Stimulated activated CD4-positive, alpha-beta T cell treated with anti-CD3 and anti-CD28 coated beads, Interleukin-1b, Interleukin-23, amount 100 ng/mL, for 4 hours (primary cell): Measurements from ENCODE around the gene MUCL1.
"Not testable (repeated sequence)": the region's sequence is repeated elsewhere in the genome, so short reads cannot be mapped to it uniquely, and the experiment has no call there.

Source experiments
- DNase-seq, 2 donors: peaks; one replicate each; pipeline ENCODE4 v3.0.0-alpha.2; 2020; ENCODE audit warnings: low read depth in 2 of 2

Gene MUCL1, protein sequence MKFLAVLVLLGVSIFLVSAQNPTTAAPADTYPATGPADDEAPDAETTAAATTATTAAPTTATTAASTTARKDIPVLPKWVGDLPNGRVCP

DNA sequence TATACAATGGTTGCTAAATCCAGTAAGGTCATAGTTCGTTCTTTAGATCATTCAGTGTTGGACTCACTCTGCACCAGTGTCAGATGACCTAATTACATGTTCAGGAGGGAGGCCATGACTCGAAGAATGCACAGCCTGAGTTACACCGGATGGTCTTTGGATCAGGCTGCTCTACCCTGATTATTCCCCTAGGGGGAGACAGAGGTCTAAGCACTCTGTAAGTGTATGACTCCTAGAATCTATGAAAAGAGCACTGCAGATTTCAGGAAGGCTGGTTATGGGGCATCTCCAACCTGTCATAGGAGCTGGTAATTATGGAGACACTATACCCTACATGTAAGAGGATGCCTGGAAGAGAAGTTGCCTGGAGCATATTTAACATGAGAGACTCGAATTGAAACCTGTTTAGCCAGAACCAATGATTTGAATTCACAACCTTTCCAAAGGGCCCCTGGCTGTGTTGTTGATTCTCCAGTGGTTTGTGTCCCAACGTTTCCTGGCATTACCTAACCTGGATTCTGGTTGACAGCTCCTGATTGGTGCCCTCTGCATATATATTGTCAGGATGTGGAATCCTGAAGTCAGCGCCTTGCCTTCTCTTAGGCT is at the start of gene MUCL1:
Gene MUCL1 (plus strand): TSS at position 584 of the 606 bp plus-strand sequence. CDS start 67 bp downstream, outside the sequence.
- DNase-seq = peak; percentile 26 to 75

DNA sequence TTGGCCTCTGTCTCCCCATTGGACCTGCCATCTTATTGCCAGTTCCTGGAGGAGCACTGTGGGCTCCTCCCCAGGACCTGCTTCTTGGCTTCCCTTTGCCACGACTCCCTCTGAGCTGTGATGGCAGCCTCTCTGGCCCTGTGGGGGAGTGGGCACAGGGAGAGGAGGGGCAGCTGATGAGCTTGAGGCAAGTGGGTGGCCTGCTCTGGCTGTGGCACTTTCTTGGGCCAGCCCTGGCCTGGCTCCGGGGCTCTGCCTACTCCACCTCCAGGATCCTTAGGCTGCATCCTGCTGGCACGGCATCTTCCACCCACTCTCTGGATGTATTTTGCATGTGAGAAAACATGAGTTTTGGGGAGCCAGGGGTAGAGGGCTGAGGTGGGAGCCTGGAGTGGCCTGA is 32.6 kb upstream of the MUCL1 start:
- DNase-seq = no peak

DNA sequence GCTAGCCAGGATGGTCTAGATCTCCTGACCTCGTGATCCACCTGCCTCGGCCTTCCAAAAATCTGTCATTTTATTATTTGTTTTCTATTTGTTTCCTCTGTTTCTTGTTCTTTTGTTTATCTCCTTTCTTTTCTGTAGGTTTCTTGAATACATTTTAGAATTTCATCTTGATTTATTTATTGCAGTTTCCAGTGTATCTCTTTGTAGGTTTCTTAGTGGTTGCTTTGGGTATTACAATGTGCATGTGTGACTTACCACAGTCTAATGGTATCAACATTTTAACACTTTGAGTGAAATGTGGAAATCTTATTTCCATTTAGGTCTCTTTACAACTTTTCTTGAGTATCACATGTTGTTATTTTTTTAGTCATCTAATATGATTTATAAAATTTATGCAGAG is 29.9 kb upstream of the MUCL1 start:
- DNase-seq = no peak

DNA sequence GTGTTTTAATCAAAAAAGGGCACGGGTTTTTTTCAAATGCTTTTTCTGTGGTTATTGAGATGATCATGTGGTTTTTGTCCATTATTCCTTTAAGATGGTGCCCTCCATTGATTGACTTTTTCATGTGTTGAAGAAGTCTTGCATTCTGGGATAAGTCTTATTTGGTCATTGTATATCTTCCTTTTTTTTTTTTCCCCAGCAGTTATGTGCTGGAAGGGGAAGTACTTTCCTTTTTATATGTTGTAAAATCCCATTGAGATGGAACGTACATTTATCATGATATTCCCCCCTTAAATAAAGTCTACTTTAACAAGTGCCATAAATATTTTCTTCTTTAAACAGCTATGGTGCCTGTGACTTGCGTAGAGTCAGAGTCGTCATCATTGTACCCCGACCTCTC is 24.8 kb upstream of the MUCL1 start:
- DNase-seq = no peak

DNA sequence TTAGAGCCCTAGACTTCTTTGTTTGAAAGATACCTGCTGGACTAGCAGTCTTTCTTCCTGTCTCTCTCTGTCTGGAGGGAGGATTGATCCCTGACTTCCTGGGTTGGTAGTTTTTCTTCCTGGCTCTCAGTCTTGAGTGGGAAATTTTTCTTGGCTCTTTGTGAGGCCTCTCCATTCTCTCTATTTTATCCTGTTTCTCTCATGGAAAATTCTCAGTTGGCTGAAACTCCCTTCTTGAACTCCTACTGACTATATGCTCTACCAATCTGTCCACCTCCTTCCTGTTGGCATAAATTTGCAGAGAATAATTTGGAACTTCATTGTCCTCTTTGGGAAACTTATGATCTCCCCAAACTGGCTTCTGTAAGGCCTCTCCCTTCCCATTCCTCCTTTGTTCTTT is 24.1 kb upstream of the MUCL1 start:
- DNase-seq = no peak

DNA sequence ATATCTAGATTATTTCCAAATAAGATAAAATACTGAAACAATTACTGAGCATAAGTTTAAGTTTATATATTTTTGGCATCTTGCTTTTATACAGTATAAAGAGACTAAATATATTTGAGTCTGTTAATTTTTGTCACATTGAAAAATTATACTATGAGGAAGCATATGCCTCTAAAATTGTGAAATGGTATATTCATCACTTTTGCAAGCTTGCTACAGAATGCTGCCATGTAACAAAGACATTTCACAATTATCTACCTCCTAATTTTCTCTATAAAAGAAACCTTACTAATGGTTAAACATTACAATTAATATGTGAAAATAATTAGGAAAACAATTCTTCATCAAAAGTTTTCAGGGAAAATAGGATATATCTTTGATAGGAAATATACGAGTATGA is 22.7 kb upstream of the MUCL1 start:
- DNase-seq = no peak

DNA sequence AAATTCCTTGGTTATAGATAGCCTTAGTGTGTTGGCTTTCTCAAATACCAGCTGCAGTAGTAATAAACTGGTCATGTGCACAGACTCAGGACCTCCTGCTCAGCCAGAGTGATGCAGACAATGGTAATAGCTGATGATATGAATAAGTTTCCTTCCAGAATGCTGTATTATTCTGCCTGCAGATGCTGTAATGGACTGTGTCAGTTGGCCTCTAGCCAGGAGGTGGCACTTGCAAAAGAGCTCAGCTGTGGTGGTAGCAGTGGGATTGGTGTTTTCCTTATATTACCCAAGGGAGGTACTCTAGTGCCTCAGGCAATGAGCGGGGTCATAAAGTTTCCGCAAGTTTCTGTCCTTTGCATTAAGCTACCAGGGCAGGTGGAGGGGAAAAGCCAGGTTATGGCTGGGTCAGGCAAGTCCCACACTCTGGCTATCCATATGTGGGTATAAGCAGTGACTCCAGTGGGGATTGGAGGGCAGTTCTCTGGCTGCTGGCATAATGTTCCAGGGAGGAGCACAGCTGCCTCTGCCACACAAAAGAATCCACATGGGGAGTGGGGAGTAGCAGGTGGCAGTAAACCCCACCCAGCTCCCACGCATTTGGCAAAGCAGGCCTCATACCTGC is 14.0 kb upstream of the MUCL1 start:
- no peak for DNase-seq

DNA sequence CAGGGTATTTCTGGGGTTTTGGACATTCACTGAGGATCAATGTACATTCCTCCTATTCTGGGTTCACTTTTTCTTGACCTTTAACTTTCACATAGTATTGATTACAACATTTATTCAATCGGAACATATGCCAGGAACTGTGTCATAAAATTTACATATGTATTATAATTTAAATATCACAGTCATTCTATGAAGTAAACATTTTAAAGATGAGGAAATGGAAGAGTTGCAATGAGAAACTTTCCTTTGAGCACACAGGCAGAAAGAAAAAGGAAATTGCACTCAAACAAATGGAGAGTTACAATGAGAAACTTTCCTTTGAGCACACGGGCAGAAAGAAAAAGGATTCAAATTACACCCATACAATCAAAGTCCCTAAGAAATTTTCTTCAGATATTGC is 3.1 kb downstream of the MUCL1 start:
- no peak for DNase-seq

DNA sequence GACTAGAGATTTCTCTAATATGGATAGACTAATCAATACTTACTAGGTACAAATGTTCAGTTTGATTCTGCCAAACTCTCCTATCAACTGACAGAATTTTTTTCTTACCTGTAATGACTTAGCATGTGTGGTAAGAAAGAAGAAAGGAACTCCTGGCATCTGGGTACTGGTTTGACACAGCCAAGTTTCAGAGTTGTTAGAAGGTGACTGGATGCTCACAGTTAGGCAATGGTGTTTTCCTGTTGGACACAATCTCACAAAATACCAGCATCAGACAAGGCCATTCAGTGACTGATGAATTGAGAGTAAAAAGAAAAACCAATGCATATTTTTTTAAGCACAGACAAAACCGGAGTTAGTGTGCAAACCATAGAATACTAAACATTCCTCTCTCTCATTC is 4.2 kb downstream of the MUCL1 start:
- DNase-seq = no peak

DNA sequence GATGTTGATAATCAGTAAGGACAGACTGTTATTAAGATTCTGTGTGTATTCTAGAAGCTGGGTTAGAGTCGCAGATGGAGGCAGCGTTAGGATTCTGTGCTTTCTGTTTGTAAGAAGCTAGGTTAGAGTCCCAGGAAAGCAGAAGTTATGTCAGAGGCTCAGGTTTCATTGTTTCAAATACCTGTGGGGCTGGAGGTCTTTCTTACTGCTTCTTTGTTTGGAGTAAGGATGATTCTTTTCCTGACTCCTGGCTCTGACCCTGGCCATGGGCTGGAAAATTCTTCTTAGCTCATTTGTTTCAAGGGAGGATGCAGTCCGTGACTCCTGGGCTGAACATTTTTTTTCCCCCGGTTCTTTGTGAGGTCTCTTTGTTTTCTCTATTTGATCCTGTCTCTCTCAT is 5.2 kb downstream of the MUCL1 start:
- no peak for DNase-seq

DNA sequence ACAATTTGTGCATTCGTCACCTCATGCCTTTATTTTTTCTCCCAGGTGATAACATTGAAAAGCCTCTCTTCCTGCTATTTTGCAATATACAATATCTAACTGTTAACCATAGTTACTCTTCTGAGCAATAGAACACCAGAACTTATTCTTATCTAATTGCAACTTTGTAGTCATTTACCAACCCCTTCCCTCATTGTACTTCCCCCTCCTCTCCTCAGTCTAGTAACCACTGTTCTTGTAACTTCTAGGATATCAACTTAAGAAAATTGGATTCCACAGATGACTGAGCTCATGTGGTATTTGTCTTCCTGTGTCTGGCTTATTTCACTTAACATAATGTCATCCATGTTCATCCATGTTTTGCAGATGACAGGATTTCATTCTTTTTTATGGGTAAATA is 7.6 kb downstream of the MUCL1 start:
- no peak for DNase-seq

DNA sequence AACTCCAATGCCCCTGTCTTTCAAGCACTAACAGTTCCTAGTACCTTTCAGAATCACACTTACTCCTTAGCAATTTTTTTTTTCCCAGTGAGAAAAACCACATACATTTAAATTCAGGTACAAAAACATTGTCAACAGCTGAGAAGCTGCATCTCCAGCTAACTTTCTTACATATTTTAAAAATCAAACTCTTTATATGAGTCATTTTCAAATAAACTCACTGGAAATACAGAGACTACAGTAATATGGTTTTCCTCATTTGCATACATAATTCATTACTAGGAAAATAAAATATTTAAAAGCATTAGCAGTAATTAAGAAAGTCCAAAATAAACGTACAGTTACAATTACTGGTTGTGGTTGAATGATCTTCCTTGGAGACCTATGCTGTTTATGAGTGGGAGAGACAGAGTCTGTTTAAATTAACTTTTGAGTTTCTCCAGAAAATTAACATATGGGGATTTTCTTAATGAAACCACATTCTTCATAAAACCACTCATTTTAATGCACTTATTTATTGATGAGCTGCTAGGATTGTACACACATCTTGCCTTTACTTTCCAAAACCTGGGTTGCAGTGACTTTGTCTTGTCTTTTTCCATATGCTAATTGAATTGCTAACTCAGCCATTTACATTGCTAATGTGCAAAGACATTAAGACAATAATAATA is 9.8 kb downstream of the MUCL1 start:
- DNase-seq = no peak

DNA sequence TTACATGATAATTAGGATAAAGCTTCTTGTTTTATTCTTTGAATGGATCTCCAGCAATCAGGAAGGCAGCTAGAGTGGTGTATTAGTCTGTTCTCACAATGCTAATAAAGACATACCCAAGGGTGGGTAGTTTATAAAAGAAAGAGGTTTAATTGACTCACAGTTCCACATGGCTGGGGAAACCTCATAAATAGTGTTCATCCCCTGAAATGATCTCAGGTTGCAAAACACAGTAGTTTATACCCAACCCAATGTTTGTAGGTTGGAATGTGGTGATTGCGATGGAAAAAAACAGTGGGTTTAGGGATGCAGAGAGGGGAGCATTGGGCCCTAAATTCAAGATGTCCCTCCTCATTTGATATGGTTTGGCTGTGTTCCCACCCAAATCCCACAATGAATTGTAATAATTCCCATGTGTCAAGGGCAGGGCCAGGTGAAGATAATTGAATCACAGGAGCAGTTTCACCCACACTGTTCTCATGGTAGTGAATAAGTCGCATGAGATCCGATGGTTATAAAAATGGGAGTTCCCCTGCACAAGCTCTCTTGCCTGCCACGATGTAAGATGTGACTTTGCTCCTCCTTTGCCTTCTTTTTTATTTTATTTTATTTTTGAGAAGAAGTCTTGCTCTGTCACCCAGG is 11.5 kb downstream of the MUCL1 start:
- DNase-seq = no peak

DNA sequence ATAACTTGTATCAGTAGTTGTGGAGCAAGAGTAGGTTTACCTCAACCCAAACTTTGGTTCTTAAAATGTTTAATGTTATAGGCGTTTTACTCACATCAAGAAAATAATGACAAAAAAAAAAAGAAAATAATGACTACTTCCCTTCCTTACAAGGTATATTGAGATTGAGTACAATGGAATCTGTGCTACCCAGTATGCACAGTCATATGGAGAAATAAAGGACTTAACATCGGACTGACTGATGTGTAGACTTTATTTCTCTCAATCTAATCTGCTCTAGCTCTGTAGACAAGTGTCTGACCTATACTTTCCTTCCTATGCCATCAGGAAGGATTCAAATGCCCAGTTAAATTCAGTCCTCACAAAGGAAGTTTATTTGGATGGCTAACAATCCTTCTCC is 14.4 kb downstream of the MUCL1 start:
- no peak for DNase-seq

DNA sequence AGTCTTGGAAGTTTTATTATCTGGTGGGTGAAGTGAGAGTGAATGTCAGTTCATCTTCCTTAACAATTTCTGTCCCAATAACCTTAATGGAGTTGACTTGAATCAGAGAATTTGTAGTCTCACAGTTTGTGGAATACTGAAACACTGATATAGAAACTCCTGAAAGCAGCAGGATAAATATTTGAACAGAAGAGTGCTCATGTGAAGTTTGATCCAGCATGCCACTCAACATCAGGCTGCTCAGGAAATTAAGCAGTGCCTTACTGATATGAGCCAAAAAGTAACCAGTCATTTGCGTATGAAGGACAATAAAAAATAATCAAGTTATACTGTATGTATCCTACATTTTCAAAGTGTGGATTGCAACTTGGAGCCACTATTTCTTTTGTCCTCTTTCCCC is 15.7 kb downstream of the MUCL1 start:
- DNase-seq = no peak

DNA sequence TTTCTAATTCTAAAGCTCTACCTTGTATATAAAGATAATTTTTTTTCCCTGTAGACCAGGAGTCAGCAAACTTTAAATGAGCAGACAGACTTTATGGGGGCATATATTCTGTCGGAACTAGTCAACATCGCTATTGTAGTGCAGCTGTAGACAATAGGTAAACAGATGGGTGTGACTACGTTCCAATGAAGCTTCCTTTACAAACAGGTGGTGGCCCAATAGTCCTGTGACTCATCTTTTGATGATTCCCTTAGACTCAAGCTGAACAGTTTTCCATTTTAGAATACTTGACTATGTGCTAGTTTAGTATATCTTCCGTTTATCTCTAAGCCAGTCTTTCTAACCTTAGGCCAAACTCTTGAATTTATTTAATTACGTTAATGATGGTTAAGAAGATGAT is 16.3 kb downstream of the MUCL1 start:
- no peak for DNase-seq

DNA sequence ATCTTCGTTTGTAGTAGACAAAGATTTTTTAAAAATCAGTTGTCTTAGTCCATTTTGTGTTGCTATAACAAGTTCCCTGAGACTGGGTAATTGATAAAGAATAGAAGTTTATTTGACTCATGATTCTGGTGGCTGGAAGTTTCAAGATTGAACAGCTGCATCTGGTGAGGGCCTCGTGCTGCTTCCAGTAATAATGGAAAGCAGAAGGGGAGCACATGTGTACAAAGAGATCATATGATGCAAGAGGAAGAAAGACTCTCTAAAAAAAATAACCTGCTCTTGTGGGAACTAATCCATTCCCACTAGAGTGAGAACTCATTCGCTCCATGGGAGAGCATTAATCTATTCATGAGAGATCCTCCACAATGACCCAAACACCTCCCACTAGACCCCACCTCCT is 24.8 kb downstream of the MUCL1 start:
- DNase-seq = no peak

DNA sequence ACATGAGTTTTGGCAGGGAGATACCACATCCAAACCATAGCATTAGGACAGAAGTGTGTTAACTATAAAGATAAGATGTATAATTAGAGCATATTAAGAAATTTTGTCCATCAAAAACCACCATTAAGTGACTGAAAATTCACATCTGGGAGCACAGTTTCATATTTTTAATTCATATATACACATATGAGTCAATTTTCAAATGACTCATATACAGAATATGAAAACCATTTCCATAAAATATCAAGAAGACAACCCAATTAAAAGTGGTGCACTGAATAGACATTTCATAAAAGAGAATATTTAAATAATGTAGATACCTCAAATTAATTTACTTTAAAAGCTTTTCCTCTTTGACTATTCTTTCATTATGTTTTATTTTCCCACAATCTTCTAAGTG is 25.3 kb downstream of the MUCL1 start:
- DNase-seq = no peak

DNA sequence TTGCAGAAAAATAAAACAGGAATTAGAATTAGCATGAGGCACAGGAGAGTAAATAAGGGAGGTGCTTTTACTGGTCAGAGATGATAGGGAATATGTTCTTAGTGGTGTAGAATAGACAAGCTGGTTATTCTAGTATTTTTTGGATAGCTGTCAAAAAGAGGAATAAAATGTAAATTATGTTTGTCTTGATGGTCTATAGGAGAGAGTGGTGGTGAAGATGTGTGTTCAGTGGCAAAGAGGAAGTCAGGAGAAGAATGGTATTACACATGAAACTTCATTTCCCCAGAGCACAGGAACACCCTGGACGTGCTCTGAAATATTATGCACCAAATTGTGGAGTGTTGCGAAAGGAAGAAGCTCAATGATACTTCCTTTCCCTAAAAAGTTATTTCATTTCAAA is 27.8 kb downstream of the MUCL1 start:
- no peak for DNase-seq

DNA sequence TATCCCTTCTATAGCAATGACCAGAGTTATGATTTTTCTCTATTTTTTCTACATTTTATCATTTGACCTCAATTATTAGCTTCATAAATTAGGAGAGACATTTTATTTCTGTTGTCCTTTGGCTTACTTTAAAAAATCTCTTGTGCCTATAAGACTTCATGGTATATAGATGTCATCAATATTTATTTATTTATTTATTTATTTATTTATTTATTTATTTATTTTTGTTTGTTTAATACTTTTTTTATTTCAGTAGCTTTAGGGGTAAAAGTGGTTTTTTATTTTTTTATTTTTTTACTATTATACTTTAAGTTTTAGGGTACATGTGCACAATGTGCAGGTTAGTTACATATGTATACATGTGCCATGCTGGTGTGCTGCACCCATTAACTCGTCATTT is 28.3 kb downstream of the MUCL1 start:
- DNase-seq = not testable (repeated sequence)

DNA sequence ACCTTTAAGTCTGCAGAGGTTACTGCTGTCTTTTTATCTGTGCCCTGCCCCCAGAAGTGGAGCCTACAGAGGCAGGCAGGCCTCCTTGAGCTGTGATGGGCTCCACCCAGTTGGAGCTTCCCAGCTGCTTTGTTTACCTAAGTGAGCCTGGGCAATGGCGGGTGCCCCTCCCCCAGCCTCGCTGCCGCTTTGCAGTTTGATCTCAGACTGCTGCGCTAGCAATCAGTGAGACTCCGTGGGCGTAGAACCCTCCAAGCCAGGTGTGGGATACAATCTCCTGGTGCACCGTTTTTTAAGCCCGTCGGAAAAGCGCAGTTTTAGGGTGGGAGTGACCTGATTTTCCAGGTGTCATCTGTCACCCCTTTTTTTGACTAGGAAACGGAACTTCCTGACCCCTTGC is 34.1 kb downstream of the MUCL1 start:
- not testable (repeated sequence) for DNase-seq

DNA sequence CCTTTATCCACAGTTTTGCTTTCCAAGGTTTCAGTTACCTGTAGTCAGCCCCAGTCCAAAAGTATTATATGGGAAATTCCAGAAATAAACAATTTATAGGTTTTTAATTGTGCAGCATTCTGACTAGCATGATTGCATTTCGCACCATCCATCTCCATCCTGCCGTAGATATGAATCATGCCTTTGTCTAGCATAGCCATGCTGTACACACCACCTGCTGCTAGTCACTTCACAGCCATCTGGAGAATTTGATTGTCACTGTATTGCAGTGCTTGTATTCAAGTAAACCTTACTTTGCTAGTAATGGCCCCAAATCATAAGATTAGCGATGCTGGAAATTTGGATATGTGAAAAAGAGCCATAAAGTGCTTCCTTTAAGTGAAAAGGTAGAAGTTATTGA is 36.0 kb downstream of the MUCL1 start:
- DNase-seq = no peak
